ENCODE data around the gene PPIF. TPM values are rescaled to one million over a fixed set of nuclear protein-coding genes. Genes with fewer than 3 reads are reported as not detected.

Gene PPIF
- total RNA-seq, 2 experiments from 2014 or later = 94.1 to 95.6 TPM

DNA sequence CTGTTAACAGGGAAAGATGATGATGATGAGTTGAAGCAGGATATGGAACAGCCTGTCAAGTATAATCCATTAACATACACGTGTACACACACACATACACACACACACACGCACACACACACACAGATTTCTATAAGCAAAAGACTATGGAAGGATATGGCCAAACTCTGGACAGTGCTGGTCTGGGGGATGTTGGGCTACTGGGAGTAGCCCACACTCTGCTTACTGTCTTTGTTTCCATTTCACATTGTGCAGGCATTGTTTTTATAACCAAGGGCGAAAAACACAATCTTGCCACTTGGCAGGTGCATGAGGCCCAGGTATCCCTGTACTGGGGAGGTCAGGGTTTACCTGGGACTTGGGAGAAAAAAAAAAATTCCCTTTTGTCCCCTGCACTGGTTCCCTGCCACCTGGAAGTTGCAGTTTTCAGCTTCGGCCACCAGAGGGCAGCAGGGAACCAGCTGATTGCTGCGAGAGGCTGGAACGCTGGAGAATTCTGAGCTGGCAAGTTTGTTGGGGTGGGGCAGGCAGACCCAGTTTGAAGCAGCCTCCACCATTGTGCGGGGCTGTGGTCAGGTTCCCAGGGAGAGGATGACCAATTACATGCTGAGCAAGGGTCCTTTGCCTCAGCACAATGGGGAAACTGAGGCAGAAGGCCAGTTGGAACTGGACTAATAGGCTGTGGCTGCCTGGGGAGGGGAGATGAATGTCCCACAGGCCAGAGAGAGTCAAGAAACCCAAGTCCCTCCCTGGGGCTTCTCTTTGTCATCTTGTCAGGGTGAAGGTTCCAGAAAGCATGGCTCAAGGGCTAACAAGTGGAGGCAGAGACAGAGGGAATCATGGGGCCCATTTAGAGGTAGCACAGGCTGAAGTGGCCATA is 27.3 kb downstream of the PPIF start:
- Mint-ChIP-seq H3K9me3 (peaks cover 1% of the 10 kb centered on the region), H3K36me3 (ENCODE audit: low read depth) (no peaks in the 10 kb centered on the region), H3K27ac (no peak overlapping the region), H3K4me1 (ENCODE audit: low read depth) (peaks cover 2% of the 10 kb centered on the region), H3K4me3 (no peak overlapping the region), H3K27me3 (ENCODE audit: low read depth) (no peaks in the 10 kb centered on the region)
- CTCF ChIA-PET = interaction anchor here (0.6 to 5.0 kb wide), 57 partner anchors 8 to 834 kb away, joined by 3 to 58 read pairs (median 4); no protein-coding TSS in a partner anchor
- intact Hi-C loops (cut with micrococcal nuclease) = loop anchor here (1.0 to 5.0 kb wide), 4 partner anchors 14 to 768 kb away; no protein-coding TSS in a partner anchor
- peak; percentile 85 for DNase-seq

DNA sequence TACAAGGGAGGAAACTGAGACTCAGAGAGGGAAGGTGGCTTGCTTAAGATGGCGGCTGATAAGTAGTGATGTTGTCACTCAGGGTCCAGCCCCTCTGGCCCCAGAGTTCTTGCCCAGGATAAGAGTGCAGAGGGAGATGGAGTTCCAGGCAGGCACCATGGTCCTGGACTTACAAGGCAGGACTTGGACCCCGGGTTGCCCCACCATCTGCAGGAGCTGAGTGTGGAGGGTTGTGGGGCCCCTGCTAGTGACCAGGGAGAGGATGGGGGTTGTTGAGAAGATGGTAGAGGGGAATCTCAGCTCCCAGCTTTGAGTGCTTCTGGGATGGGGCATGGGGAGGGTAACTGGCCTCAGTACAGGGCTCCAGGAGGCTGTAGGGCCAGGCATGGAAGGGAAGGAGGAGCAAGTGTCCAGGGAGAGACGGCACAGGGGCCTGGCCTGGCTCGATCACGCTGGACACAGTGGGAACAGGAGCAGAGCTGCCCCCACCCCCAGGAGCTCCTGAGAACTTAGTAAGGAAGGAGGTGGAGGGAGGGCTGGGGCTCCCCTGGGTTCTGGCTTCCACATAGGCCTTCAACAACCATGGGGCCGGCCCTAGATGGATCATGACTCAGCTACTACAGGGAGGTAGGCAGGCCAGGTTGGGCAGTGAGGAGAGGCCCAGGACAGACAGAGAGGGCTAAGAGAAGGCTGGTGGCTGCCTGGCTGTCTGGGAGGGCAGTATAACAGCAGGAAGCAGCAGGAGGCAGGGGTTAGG is 28.2 kb downstream of the PPIF start:
- CTCF ChIA-PET = interaction anchor here (0.9 to 5.0 kb wide), 9 partner anchors 17 to 771 kb away, joined by 3 to 58 read pairs (median 6); no protein-coding TSS in a partner anchor
- peaks cover 2% of the 10 kb centered on the region for H3K4me1 Mint-ChIP-seq (ENCODE audit: low read depth)
- H3K36me3 Mint-ChIP-seq (ENCODE audit: low read depth) = no peaks in the 10 kb centered on the region
- no peaks in the 10 kb centered on the region for H3K27me3 Mint-ChIP-seq (ENCODE audit: low read depth)
- no peak overlapping the region for H3K27ac Mint-ChIP-seq
- H3K9me3 Mint-ChIP-seq = peaks cover 1% of the 10 kb centered on the region
- no peak for DNase-seq
- no peak overlapping the region for H3K4me3 Mint-ChIP-seq
- intact Hi-C loops (cut with micrococcal nuclease) = loop anchor here (2.0 kb wide), 1 partner anchor 13 kb away; no protein-coding TSS in a partner anchor

DNA sequence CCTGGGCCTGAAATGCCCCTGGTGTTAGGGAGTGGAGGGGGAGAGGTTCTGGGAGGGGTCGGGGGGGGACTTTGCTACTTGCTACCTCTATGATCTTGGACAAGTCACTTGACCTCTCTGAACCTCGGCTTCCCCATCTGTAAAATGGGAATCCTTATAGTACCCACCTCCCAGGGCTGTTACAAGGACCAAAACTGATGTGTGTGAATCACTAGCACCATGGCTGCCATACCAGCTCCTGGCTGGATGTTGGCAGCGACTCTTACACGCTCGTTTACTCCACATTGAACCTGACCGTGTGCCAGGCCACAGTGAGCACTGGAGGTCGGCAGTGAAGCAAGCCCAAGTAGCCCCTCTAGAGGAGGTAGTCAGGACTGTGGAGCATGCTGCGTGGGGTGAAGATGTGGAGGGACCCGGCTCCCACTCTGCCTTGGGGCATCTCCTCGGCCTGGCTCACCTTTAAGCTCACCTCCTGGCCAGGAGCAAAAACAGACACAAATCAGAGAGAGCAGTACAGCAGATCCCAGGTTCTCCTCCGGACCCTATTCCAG is 28.9 kb downstream of the PPIF start:
- Mint-ChIP-seq H3K4me1 (ENCODE audit: low read depth) (peaks cover 2% of the 10 kb centered on the region), H3K36me3 (ENCODE audit: low read depth) (no peaks in the 10 kb centered on the region), H3K27ac (no peak overlapping the region), H3K4me3 (no peak overlapping the region), H3K27me3 (ENCODE audit: low read depth) (no peaks in the 10 kb centered on the region), H3K9me3 (peaks cover 1% of the 10 kb centered on the region)
- CTCF ChIA-PET = interaction anchor here (1.5 to 5.0 kb wide), 2 partner anchors 85 to 92 kb away, joined by 4 to 58 read pairs; no protein-coding TSS in a partner anchor
- intact Hi-C loops (cut with micrococcal nuclease) = no loop called here
- DNase-seq = no peak

DNA sequence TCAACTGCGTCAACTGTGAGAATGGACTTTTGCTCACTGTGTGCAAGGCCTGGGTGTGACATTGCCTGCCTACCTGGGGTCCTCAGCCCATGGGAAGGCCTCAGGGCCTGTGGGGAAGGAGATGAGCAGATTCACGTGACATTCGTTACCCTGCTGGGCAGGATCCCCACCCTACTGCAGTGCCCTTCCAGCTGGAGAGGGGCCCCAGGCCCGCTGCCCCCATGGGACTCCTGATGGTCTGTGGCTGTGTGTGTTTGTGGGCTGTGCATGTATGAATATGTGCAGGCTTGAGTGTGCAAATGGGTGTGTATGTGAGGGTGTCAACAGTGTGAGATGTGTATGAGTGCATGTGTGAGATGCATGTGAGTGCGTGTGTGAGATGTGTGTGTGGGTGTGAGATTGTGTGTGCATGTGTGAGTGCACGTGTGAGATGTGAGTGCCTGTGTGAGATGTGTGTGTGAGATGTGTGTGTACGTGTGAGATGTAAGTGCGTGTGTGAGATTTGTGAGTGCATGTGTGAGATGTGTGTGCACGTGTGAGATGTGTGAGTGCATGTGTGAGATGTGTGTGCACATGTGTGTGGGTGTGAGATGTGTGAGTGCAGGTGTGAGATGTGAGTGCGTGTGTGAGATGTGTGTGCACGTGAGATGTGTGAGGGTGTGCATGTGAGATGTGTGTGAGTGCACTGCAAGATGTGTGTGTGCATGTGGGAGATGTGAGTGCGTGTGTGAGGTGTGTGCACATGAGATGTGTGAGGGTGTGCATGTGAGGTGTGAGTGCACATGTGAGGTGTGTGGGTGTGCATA is 29.7 kb downstream of the PPIF start:
- Mint-ChIP-seq H3K4me1 (ENCODE audit: low read depth) (peaks cover 2% of the 10 kb centered on the region), H3K27ac (no peak overlapping the region), H3K4me3 (no peak overlapping the region), H3K36me3 (ENCODE audit: low read depth) (no peaks in the 10 kb centered on the region), H3K27me3 (ENCODE audit: low read depth) (no peaks in the 10 kb centered on the region), H3K9me3 (no peaks in the 10 kb centered on the region)
- CTCF ChIA-PET = interaction anchor here (1.5 to 5.0 kb wide), 2 partner anchors 85 to 92 kb away, joined by 4 to 58 read pairs; no protein-coding TSS in a partner anchor
- DNase-seq = no peak
- intact Hi-C loops (cut with micrococcal nuclease) = no loop called here

DNA sequence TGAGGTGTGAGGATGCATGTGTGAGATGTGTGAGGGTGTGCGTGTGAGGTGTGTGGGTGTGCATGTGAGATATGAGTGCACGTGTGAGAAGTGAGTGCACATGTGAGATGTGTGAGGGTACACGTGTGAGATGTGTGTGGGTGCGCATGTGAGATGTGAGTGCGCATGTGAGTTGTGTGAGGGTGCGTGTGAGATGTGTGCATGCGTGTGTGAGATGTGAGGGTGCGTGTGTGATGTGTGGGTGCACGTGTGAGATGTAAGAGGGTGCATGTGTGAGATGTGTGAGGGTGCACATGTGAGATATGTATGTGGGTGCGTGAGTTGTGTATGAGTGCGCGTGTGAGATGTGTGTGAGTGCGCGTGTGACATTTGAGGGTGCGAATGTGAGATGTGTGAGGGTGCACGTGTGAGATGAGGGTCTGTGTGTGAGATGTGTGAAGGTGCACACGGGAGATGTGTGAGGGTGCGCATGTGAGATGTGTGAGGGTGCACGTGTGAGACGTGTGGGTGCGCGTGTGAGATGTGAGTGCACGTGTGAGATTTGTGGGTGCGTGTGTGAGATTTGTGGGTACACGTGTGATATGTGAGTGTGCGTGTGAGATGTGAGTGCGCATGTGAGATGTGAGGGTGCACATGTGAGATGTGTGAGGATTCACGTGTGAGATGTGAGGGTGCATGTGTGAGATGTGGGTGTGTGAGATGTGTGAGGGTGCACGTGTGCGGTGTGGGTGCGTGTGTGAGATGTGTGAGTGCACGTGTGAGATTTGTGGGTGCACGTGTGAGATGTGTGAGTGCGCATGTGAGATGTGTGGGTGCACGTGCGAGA is 30.5 kb downstream of the PPIF start:
- no peaks in the 10 kb centered on the region for H3K36me3 Mint-ChIP-seq (ENCODE audit: low read depth)
- intact Hi-C loops (cut with micrococcal nuclease) = no loop called here
- no peaks in the 10 kb centered on the region for H3K9me3 Mint-ChIP-seq

DNA sequence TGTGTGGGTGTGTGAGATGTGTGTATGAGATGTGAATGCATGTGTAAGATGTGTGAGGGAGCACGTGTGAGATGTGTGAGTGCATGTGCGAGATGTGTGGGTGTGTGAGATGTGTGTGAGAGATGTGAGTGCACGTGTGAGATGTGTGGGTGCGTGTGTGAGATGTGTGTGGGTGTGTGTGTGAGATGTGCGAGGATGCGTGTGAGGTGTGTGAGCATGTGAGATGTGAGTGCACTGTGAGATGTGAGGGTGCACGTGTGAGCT is 31.0 kb downstream of the PPIF start:
- Mint-ChIP-seq H3K4me3 (no peak overlapping the region), H3K4me1 (ENCODE audit: low read depth) (peaks cover 2% of the 10 kb centered on the region), H3K27ac (no peak overlapping the region), H3K27me3 (ENCODE audit: low read depth) (no peaks in the 10 kb centered on the region), H3K36me3 (ENCODE audit: low read depth) (no peaks in the 10 kb centered on the region), H3K9me3 (no peaks in the 10 kb centered on the region)
- DNase-seq = no peak
- intact Hi-C loops (cut with micrococcal nuclease) = no loop called here
- CTCF ChIA-PET = no interaction called here

More for the DNA sequence above, 30.5 kb downstream of the PPIF start:
- Mint-ChIP-seq H3K4me1 (ENCODE audit: low read depth) (peaks cover 2% of the 10 kb centered on the region), H3K27ac (no peak overlapping the region), H3K4me3 (no peak overlapping the region), H3K27me3 (ENCODE audit: low read depth) (no peaks in the 10 kb centered on the region)
- DNase-seq = no peak
- CTCF ChIA-PET = no interaction called here

DNA sequence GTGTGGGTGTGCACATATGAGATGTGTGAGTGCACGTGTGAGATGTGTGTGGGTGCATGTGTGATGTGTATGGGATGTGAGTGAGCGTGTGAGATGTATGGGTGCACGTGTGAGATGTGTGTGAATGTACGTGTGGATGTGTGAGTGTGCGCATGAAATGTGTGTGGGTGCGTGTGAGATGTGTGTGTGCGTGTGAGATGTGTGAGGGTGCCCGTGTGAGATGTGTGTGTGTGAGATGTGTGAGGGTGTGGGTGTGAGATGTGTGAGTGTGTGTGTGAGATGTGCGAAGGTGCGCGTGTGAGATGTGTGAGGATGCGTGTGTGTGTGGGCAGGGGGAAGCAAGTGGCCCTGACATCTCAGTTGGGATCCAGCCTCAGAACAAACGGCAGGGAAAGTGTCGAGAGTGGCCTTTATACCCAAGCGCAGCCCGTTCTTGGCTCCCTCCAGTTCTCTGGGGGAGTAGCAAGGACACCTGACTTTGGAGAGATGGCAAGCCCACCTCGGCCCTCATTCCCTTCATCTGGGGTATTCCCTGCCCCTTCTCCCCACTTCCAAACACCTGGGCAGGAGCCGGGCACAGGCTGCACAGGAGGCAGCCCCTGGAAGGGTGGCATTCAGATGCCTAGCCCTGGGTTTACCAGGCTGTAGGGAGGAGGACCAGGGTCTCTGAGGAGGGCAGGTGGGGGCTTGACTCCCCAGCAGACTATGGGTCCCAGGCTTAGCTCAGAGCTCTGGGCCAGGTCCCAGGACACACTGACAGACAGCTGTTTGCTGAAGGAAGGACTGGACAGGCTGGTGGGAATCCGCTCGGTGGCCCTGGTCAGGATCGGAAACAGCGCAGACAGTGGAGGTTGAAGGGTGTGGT is 31.6 kb downstream of the PPIF start:
- H3K4me1 Mint-ChIP-seq (ENCODE audit: low read depth) = peaks cover 2% of the 10 kb centered on the region
- no peak overlapping the region for H3K4me3 Mint-ChIP-seq
- DNase-seq = no peak
- H3K27ac Mint-ChIP-seq = no peak overlapping the region
- H3K36me3 Mint-ChIP-seq (ENCODE audit: low read depth) = no peaks in the 10 kb centered on the region
- intact Hi-C loops (cut with micrococcal nuclease) = no loop called here
- no peaks in the 10 kb centered on the region for H3K9me3 Mint-ChIP-seq
- H3K27me3 Mint-ChIP-seq (ENCODE audit: low read depth) = no peaks in the 10 kb centered on the region
- CTCF ChIA-PET = no interaction called here

DNA sequence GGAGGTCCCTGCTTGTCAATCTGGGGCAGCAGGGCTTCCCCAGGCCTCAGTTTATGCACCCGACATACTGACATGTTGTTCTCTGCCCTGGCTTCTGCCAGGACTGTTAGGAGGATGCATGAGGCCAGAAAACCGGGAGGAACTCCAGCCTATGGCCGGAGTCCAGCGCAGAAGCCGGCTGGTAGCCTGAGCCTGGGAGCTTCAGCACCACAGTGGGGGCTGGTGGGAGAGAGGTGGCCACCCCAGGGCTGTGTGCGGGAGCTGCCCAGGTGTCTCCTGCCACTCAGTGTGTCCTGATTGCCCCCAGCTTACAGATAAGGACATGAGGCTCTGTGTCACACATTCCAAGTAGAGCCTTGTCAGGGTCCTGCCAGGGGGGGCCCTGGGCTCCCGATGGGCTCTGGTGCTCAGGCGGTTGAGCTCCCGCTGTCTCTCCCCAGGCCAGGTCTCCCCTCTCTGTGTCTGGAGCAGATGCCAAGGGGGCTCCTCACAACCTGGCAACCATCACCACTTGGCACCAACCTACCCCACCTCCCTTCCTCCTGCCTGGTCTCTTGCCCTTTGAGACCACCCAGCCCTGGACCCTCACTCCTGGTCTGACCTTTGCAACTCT is 32.3 kb downstream of the PPIF start:
- Mint-ChIP-seq H3K36me3 (ENCODE audit: low read depth) (no peaks in the 10 kb centered on the region), H3K27me3 (ENCODE audit: low read depth) (no peaks in the 10 kb centered on the region), H3K4me3 (no peak overlapping the region), H3K4me1 (ENCODE audit: low read depth) (peaks cover 2% of the 10 kb centered on the region), H3K9me3 (no peaks in the 10 kb centered on the region), H3K27ac (no peak overlapping the region)
- intact Hi-C loops (cut with micrococcal nuclease) = no loop called here
- CTCF ChIA-PET = no interaction called here
- no peak for DNase-seq

DNA sequence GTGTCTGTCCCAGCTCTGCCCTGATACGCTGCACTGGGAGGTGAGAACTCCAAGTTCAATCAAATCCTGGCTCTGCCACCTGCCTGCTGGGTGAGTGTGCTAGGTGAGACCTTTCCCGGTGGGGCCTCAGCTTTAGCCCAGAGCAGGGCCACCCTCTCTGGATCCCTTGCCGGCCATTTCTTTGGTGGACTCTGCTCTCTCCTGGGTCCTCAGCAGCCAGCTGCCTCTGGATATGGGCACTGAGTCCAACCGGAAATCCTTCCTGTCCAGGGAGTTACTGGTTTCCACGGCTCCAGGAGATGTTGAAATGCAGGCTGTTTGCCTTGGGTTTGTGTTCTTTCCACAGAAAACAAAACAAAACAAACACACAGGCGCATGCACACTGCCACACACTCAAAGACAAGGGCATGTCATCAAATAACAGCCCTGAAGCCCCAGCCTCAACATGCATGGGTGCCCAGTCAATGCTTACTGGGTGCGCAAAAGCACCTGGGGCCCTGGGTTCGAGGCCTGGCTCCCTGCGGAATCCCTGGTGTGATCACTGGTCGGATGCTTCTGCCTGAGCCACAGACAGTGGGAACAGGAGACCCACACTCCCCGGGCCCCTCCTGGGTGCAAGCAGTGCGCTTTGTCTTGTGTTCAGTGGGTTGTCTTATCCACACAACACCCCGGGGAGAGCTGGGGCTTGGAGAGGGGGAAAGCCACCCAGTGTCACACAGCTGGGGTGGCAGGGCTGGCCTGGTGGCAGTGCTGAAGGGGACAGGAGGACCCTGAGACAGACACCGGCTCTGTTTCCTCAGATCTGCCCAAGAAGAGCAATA is 33.1 kb downstream of the PPIF start:
- DNase-seq = peak; percentile 3
- no peak overlapping the region for H3K27ac Mint-ChIP-seq
- H3K9me3 Mint-ChIP-seq = no peaks in the 10 kb centered on the region
- H3K4me1 Mint-ChIP-seq (ENCODE audit: low read depth) = no peaks in the 10 kb centered on the region
- H3K4me3 Mint-ChIP-seq = no peak overlapping the region
- H3K36me3 Mint-ChIP-seq (ENCODE audit: low read depth) = no peaks in the 10 kb centered on the region
- H3K27me3 Mint-ChIP-seq (ENCODE audit: low read depth) = no peaks in the 10 kb centered on the region
- CTCF ChIA-PET = no interaction called here
- intact Hi-C loops (cut with micrococcal nuclease) = no loop called here

Measured in activated naive CD4-positive, alpha-beta T cell treated with anti-CD3 and anti-CD28 coated beads for 36 hours (primary cell).